ENCODE results near the gene PRKN.

Gene PRKN

GRCh38 chr6:162727322-162728182 lies at the start of gene PRKN, which contains the start of gene PACRG:
PRKN (minus strand) TSS chr6:162727766.
PACRG (plus strand) TSS chr6:162727974.
- peak; percentile 94 for DNase-seq

GRCh38 chr6:162777091-162777490 lies 49.5 kb upstream of the PRKN start:
- DNase-seq: no peak

- DNase-seq: no peak
Measured at GRCh38 chr6:162773996-162774395, 46.4 kb upstream of the PRKN start.

- DNase-seq: no peak
Measured at GRCh38 chr6:162772466-162772865, 44.9 kb upstream of the PRKN start.

GRCh38 chr6:162770955-162771354 lies 43.4 kb upstream of the PRKN start:
- no peak for DNase-seq

- no peak for DNase-seq
Measured at GRCh38 chr6:162770136-162770535, 42.6 kb upstream of the PRKN start.

- DNase-seq: no peak
Measured at GRCh38 chr6:162753775-162754174, 26.2 kb upstream of the PRKN start.

GRCh38 chr6:162751211-162751859 lies 23.8 kb upstream of the PRKN start:
- no peak for DNase-seq

GRCh38 chr6:162750776-162751175 lies 23.2 kb upstream of the PRKN start:
- no peak for DNase-seq

- no peak for DNase-seq
Measured at GRCh38 chr6:162736961-162737360, 9.4 kb upstream of the PRKN start.

- DNase-seq: no peak
Measured at GRCh38 chr6:162733489-162733888, 5.9 kb upstream of the PRKN start.

- no peak for DNase-seq
Measured at GRCh38 chr6:162730502-162730901, 2.9 kb upstream of the PRKN start.

- DNase-seq: no peak
Measured at GRCh38 chr6:162728706-162729105, 1.1 kb upstream of the PRKN start.

GRCh38 chr6:162728197-162728596 lies 631 bp upstream of the PRKN start:
- DNase-seq: no peak

GRCh38 chr6:162726947-162727321 lies 632 bp downstream of the PRKN start:
- peak; percentile 16 for DNase-seq

- DNase-seq: no peak
Measured at GRCh38 chr6:162722633-162723032, 4.9 kb downstream of the PRKN start.

- no peak for DNase-seq
Measured at GRCh38 chr6:162722226-162722625, 5.3 kb downstream of the PRKN start.

- no peak for DNase-seq
Measured at GRCh38 chr6:162721404-162721687, 6.2 kb downstream of the PRKN start.

GRCh38 chr6:162719528-162719927 lies 8.0 kb downstream of the PRKN start:
- no peak for DNase-seq

- no peak for DNase-seq
Measured at GRCh38 chr6:162715601-162716000, 12.0 kb downstream of the PRKN start.

- DNase-seq: no peak
Measured at GRCh38 chr6:162713974-162714780, 13.4 kb downstream of the PRKN start.

GRCh38 chr6:162712694-162713093 lies 14.9 kb downstream of the PRKN start:
- DNase-seq: no peak

- no peak for DNase-seq
Measured at GRCh38 chr6:162711376-162711775, 16.2 kb downstream of the PRKN start.

GRCh38 chr6:162710936-162711335 lies 16.6 kb downstream of the PRKN start:
- no peak for DNase-seq

Data from RPMI8226 (cell line).